Skeletal muscle cell (primary cell): ENCODE data around the gene TTC28.
"Not testable (repeated sequence)": the region's sequence is repeated elsewhere in the genome, so short reads cannot be mapped to it uniquely, and the experiment has no call there.

Source experiments
- DNase-seq: peaks from one replicate; pipeline ENCODE4 v3.0.0-alpha.2; 2010; ENCODE audit warnings: low read depth
- H3K4me3 ChIP-seq: 2 replicates; pipeline ENCODE4 v1.5.1; 2011; ENCODE audit warnings: low read depth, mild to moderate bottlenecking, control low read depth, low read length, moderate library complexity

The TTC28 gene

GRCh38 chr22:28063656-28064055 lies 616.0 kb downstream of the TTC28 start:
- H3K4me3 ChIP-seq, result no peak overlapping the region
- no peak for DNase-seq

GRCh38 chr22:28060594-28060993 lies 619.0 kb downstream of the TTC28 start:
- not testable (repeated sequence) for DNase-seq, H3K4me3 ChIP-seq

- H3K4me3 ChIP-seq, result no peak overlapping the region
- DNase-seq, result no peak
Measured at GRCh38 chr22:28058036-28058435, 621.6 kb downstream of the TTC28 start.

GRCh38 chr22:28054819-28055208 lies 624.8 kb downstream of the TTC28 start:
- no peak for DNase-seq
- H3K4me3 ChIP-seq, result no peak overlapping the region

GRCh38 chr22:28053896-28054818 lies 625.5 kb downstream of the TTC28 start:
- no peak overlapping the region for H3K4me3 ChIP-seq
- peak; percentile 39 for DNase-seq

DNA sequence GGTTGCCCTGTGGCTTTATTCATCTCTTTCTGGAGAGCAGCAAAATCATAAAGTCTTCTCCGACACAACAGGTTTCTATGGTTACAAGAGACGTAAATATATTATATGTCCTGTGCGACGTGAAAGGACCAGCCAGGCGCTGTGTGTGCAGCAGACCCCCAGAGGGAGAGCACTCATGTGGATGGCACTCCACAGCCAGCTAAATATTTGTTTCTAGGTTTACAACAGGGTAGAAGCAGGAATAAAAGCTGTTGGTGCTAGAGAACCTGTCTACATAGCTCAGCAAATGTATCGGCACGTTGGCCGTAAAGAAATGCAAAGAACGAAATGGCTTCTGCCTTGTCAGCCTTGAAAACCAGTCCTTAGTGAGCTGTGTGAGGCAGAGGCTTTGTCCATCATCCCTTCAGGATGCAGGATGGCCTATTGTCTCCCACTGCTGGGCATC lies 626.8 kb downstream of the TTC28 start:
- no peak overlapping the region for H3K4me3 ChIP-seq
- DNase-seq, result no peak

GRCh38 chr22:28051787-28052356 lies 627.8 kb downstream of the TTC28 start:
- H3K4me3 ChIP-seq, result no peak overlapping the region
- no peak for DNase-seq

GRCh38 chr22:28051091-28051786 lies 628.4 kb downstream of the TTC28 start:
- no peak for DNase-seq
- no peak overlapping the region for H3K4me3 ChIP-seq

DNA sequence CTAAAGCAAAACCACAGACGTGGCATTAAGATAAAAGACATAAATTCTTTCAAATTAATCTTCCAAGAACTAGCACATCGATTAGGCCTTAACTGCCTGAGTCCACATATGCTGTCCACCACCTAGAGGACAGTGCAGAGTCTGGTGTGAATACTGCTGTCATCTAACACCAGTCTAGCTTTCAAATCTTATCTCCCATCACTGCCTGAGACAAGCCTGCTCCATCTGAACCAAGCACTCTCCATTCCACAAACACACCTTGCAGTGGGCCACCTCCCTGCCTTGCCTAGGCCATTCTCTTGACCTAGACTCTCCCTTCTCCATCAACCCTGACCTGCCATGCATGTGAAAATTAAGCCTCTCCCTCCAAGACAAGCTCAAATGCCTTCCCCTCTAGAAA lies 631.1 kb downstream of the TTC28 start:
- no peak for DNase-seq

DNA sequence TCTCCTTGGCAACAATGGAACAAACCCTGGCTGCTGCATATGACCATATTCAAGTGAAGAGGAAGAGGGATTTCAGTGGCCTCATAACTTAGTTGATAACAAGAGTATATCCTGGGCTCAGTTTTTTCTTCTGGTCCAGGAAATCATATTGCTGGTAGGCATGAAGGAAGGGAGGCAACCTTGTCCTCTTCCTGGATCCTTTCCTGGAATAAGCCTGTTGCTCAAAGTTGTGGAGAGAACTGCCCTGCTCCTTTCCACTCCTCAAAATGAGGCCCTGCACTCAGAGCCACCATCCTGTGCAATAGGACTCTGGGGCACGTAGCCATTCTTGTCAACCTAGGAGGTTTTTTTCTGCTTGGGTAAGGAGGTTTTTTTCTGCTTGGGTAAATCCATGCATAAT lies 631.9 kb downstream of the TTC28 start:
- H3K4me3 ChIP-seq, result no peak overlapping the region

More for the DNA sequence above, 631.1 kb downstream of the TTC28 start:
- no peak overlapping the region for H3K4me3 ChIP-seq

DNA sequence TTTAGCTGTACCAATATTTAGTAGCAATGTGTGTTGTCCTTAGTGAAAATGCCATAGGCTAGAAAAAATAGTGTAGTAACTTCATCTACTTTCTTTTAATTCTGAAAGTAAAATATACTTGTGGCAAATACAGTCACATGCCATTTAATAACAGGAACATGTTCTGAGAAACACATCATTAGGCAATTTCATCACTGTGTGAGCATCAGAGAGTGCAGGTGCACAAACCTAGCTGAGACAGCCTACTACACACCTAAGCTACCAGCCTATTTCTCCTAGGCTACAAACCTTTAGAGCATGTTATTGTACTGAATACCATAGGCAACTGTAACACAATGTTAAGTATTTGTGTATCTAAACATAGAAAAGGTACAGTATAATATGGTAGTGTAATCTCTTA lies 633.5 kb downstream of the TTC28 start:
- no peak for DNase-seq
- H3K4me3 ChIP-seq, result no peak overlapping the region

More for the DNA sequence above, 631.9 kb downstream of the TTC28 start:
- no peak for DNase-seq

- H3K4me3 ChIP-seq, result no peak overlapping the region
- no peak for DNase-seq
Measured at GRCh38 chr22:28044546-28045173, 635.0 kb downstream of the TTC28 start.

GRCh38 chr22:28043266-28043665 lies 636.4 kb downstream of the TTC28 start:
- H3K4me3 ChIP-seq, result no peak overlapping the region
- DNase-seq, result no peak

GRCh38 chr22:28034760-28035401 lies 644.8 kb downstream of the TTC28 start:
- H3K4me3 ChIP-seq, result no peak overlapping the region
- peak; percentile 58 for DNase-seq

GRCh38 chr22:28034145-28034759 lies 645.4 kb downstream of the TTC28 start:
- DNase-seq, result no peak
- H3K4me3 ChIP-seq, result no peak overlapping the region

DNA sequence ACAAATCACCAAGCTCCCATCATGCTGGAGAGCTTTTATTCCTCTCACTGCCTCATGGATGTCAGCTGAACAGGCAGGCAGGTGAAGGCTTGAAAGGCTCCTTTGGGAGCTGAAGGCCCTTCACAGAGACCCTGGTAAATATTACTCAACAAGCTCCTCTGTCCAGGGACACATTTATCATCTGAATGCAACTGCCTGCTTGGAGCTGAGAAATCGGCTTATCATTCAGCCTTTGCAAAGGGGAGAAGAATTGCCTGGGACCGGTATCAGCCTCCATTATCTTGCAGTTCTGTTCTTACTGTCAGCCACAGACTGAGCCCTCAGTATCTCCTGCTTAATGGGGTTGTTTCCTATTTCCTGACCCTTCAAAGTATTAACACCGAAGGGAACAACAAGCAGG lies 646.8 kb downstream of the TTC28 start:
- DNase-seq, result no peak
- H3K4me3 ChIP-seq, result no peak overlapping the region

- DNase-seq, result no peak
- no peak overlapping the region for H3K4me3 ChIP-seq
Measured at GRCh38 chr22:28031383-28031922, 648.2 kb downstream of the TTC28 start.

DNA sequence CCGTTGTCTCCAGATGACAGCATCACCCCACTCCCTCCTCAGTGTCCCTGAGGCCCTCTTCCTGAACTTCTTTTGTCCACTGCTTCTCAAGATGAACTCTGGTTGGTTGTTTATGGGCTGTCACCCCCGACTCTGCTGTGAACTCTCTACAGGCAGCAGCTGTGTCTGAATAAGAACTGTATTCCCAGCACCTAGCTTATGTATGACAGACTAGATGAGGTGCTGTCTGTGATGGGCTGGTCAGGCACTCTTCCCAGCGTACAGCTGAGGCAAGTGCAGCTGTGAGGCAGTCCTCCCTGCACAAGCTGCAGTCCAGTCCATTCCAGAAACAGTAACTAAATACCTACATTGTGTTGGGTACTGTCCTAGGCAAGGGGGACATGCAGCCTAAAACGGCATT lies 649.2 kb downstream of the TTC28 start:
- no peak overlapping the region for H3K4me3 ChIP-seq
- DNase-seq, result no peak

DNA sequence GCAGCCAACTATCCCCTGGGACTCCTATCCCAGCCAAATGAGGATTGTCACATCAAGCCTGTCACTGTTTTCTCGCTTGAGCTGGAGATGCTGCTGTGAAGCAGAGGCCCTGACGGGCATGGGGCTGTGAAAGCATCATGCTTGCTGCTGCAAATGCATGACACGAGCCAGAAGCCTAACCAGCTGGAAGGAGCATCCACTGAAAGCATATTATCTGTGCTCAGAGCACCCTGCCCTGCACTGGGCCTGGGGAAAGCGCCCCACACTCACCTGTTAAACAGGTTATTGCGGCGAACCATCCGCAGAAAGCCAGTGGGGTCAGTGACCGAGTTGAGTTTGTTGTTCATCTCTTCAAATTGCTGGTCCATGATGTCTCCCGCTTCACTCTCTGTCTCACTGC lies 649.7 kb downstream of the TTC28 start:
- no peak for DNase-seq
- H3K4me3 ChIP-seq, result no peak overlapping the region
